K562 (cell line): ENCODE measurements around the gene POLR3C. TPM values are rescaled to one million over a fixed set of nuclear protein-coding genes. Genes with fewer than 3 reads are reported as not detected.

ENCODE experiments used
- GATAD2B ChIP-seq: fragments of 450-650 bp; IDR thresholded peaks from 2 replicates; pipeline ENCODE4 v1.6.1; 2017; ENCODE audit warnings: mild to moderate bottlenecking, borderline replicate concordance
- IFI16 ChIP-seq: fragments of 250-450 bp; sonication (Bioruptor Pico); IDR thresholded peaks from 2 replicates; pipeline ENCODE4 v2.1.2; 2022; ENCODE audit warnings: mild to moderate bottlenecking, inconsistent platforms
- NCOA2 ChIP-seq, 2 experiments: fragments of 450-650 bp; IDR thresholded peaks; 2 replicates each; pipeline ENCODE4 v1.6.1; 2018; ENCODE audit warnings: mild to moderate bottlenecking in 2 of 2, moderate library complexity in 1 of 2; ENCODE audit not compliant: partially characterized antibody in 2 of 2
- PTTG1 ChIP-seq: fragments of 450-650 bp; IDR thresholded peaks from 2 replicates; pipeline ENCODE4 v1.6.1; 2016; ENCODE audit warnings: low read depth, mild to moderate bottlenecking, missing genetic modification characterization, missing compliant biosample characterization
- ZNF134 ChIP-seq: fragments of 250-450 bp; sonication (Bioruptor Pico); conservative IDR thresholded peaks from 2 replicates; pipeline ENCODE4 v1.4.0; 2020
- ZNF184 ChIP-seq: sonication (generic); formaldehyde crosslinking; IDR thresholded peaks from 2 replicates; pipeline ENCODE4 v1.5.0; 2020; ENCODE audit warnings: missing genetic modification reagents
- polyA plus RNA-seq, 8 experiments: library from polyadenylated mRNA; depleted of rRNA in 4 of 8; stranded (reverse) in 5 of 8; unstranded in 3 of 8; fragments of >200 nt; fragmentation: Nextera tagmentation in 2 of 8; fragmentation: Illumina TruSeq in 1 of 8; extraction: Ambion mirVana in 2 of 8; extraction: Trizol in 1 of 8; gene quantifications; 2 replicates each; pipeline versions ENCODE4 v1.2.1 to v1.2.3, GENCODE V29; 2011 to 2014; ENCODE audit warnings: inconsistent platforms in 1 of 8, missing spikeins in 1 of 8
- total RNA-seq, 7 experiments: library from RNA; depleted of rRNA in 6 of 7; stranded (reverse); fragments of >200 nt in 6 of 7; fragmentation: Illumina TruSeq in 2 of 7; extraction: Trizol in 2 of 7; gene quantifications; 2 replicates each; pipeline versions ENCODE4 v1.2.1 to v1.2.3, GENCODE V29; 2011 to 2021; ENCODE audit warnings: low replicate concordance in 1 of 7
- TF ChIP-seq, protein P1 (sequence below), 2 experiments: fragments of 450-650 bp; formaldehyde crosslinking in 1 of 2; IDR thresholded peaks; 2 replicates each; pipeline versions ENCODE4 v1.4.0 to v1.6.1; 2014 to 2020; ENCODE audit warnings: mild to moderate bottlenecking in 2 of 2, borderline replicate concordance in 1 of 2, low read depth in 1 of 2
- TF ChIP-seq, protein P2 (sequence below): sonication (generic); formaldehyde crosslinking; IDR thresholded peaks from 2 replicates; pipeline ENCODE4 v1.8.0; 2022; ENCODE audit warnings: mild to moderate bottlenecking, low read depth, missing genetic modification reagents
- TF ChIP-seq, protein P3 (sequence below): fragments of 250-450 bp; sonication (Bioruptor Pico); IDR thresholded peaks from 2 replicates; pipeline ENCODE4 v1.4.0; 2020; ENCODE audit warnings: mild to moderate bottlenecking, moderate library complexity, borderline replicate concordance
- TF ChIP-seq, protein P4 (sequence below): fragments of 450-650 bp; formaldehyde crosslinking; IDR thresholded peaks from 2 replicates; pipeline ENCODE4 v1.4.0; 2022; ENCODE audit warnings: missing genetic modification characterization

Gene POLR3C
- total and polyA plus RNA-seq, 9 of the 15 experiments (the other 6 are each of a cell fraction or from before 2014, with no cell fraction given) = 19.7 to 64.1 (median 45.2) TPM

DNA sequence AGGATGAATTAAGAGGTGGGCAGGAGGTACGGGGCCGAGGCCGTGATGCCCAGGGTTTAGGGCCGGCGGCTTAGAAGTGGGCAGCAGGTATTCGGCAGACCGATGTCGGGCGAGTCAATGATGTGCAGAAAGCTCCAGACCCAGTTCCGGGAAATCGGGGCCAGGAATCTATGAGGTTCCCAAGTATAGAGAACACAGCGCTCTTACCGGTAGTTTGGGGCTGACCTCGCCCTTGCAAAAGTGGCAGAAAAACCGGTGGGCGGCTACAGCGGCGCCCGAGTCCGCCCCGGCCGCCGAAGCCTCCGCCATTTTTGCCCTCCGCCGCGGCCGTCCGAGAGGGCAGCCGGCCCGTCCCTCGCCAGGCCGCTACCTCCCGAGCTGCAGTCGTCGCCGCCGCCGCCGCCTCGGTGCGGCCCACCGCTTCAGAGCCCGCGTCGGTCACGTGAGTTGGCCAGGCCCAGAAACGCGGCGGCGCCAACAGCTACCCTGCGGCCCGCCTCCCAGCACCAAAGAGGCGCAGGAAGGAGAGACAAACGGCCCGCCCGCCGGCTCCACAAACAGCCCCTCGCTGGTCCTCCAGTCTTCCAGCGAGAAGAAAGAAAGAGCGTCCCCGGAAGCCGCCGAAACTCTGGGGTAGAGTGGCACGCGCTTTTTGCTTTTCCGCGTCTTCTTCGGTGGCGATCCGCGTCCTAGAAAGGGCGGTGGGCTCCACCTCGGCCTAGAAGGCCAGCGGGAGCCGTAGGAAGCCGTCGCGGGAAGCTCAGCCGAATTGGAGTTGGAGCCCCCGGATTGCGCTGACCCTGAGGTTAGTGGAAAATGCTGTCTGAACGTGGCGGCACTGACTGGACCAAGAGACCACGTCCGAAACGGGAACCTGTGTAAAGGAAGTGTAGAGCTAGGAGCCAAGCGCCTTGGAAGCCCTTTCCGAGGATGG, at the start of gene POLR3C, which contains the start of gene RNF115 (continued):
- TF ChIP-seq, protein P1, sequence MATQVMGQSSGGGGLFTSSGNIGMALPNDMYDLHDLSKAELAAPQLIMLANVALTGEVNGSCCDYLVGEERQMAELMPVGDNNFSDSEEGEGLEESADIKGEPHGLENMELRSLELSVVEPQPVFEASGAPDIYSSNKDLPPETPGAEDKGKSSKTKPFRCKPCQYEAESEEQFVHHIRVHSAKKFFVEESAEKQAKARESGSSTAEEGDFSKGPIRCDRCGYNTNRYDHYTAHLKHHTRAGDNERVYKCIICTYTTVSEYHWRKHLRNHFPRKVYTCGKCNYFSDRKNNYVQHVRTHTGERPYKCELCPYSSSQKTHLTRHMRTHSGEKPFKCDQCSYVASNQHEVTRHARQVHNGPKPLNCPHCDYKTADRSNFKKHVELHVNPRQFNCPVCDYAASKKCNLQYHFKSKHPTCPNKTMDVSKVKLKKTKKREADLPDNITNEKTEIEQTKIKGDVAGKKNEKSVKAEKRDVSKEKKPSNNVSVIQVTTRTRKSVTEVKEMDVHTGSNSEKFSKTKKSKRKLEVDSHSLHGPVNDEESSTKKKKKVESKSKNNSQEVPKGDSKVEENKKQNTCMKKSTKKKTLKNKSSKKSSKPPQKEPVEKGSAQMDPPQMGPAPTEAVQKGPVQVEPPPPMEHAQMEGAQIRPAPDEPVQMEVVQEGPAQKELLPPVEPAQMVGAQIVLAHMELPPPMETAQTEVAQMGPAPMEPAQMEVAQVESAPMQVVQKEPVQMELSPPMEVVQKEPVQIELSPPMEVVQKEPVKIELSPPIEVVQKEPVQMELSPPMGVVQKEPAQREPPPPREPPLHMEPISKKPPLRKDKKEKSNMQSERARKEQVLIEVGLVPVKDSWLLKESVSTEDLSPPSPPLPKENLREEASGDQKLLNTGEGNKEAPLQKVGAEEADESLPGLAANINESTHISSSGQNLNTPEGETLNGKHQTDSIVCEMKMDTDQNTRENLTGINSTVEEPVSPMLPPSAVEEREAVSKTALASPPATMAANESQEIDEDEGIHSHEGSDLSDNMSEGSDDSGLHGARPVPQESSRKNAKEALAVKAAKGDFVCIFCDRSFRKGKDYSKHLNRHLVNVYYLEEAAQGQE (IDR thresholded peaks at IDR 0.05; ENCODE audit: borderline replicate concordance) = peak; percentile 46; the same call in 1 of the 2 replicates
- TF ChIP-seq, protein P1 (CRISPR knock-in tag; IDR thresholded peaks at IDR 0.05; ENCODE audit: low read depth) = 0 out of 2 replicates have a peak, but pooled peaks have one; percentile 32
- TF ChIP-seq ZNF184 (CRISPR knock-in tag) = no peak
- TF ChIP-seq NCOA2 (IDR thresholded peaks at IDR 0.05; ENCODE audit: partially characterized antibody in 2 of 2) = no peak
- no peak for TF ChIP-seq PTTG1 (tag)
- TF ChIP-seq, protein P2, sequence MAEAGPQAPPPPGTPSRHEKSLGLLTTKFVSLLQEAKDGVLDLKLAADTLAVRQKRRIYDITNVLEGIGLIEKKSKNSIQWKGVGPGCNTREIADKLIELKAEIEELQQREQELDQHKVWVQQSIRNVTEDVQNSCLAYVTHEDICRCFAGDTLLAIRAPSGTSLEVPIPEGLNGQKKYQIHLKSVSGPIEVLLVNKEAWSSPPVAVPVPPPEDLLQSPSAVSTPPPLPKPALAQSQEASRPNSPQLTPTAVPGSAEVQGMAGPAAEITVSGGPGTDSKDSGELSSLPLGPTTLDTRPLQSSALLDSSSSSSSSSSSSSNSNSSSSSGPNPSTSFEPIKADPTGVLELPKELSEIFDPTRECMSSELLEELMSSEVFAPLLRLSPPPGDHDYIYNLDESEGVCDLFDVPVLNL (CRISPR knock-in tag) = no peak
- no peak; the same call in 1 of the 2 replicates for TF ChIP-seq GATAD2B
- TF ChIP-seq ZNF134 = peak; percentile 95
- TF ChIP-seq, protein P3, sequence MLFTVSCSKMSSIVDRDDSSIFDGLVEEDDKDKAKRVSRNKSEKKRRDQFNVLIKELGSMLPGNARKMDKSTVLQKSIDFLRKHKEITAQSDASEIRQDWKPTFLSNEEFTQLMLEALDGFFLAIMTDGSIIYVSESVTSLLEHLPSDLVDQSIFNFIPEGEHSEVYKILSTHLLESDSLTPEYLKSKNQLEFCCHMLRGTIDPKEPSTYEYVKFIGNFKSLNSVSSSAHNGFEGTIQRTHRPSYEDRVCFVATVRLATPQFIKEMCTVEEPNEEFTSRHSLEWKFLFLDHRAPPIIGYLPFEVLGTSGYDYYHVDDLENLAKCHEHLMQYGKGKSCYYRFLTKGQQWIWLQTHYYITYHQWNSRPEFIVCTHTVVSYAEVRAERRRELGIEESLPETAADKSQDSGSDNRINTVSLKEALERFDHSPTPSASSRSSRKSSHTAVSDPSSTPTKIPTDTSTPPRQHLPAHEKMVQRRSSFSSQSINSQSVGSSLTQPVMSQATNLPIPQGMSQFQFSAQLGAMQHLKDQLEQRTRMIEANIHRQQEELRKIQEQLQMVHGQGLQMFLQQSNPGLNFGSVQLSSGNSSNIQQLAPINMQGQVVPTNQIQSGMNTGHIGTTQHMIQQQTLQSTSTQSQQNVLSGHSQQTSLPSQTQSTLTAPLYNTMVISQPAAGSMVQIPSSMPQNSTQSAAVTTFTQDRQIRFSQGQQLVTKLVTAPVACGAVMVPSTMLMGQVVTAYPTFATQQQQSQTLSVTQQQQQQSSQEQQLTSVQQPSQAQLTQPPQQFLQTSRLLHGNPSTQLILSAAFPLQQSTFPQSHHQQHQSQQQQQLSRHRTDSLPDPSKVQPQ (CRISPR knock-in tag) = no peak
- TF ChIP-seq, protein P4, sequence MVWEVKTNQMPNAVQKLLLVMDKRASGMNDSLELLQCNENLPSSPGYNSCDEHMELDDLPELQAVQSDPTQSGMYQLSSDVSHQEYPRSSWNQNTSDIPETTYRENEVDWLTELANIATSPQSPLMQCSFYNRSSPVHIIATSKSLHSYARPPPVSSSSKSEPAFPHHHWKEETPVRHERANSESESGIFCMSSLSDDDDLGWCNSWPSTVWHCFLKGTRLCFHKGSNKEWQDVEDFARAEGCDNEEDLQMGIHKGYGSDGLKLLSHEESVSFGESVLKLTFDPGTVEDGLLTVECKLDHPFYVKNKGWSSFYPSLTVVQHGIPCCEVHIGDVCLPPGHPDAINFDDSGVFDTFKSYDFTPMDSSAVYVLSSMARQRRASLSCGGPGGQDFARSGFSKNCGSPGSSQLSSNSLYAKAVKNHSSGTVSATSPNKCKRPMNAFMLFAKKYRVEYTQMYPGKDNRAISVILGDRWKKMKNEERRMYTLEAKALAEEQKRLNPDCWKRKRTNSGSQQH = no peak
- no peak for TF ChIP-seq IFI16 (CRISPR knock-in tag)
